Dermis microvascular lymphatic vessel endothelial cell (primary cell): ENCODE data around the gene COL18A1. TPM values are rescaled to one million over a fixed set of nuclear protein-coding genes. Genes with fewer than 3 reads are reported as not detected.

Experiments
- DNase-seq, 2 donors: peaks; one replicate each; pipeline versions ENCODE4 v3.0.0 to v3.0.0-alpha.2; 2010; ENCODE audit warnings: low read depth in 2 of 2
- total RNA-seq: library from RNA; depleted of rRNA; stranded (reverse); fragments of >200 nt; gene quantifications from 2 replicates; pipeline ENCODE4 v1.2.1, GENCODE V29; 2014

Gene COL18A1
- total RNA-seq, 1 donor from 2014 or later = 170 TPM

GRCh38 chr21:45413922-45414321 lies 9.0 kb downstream of the COL18A1 start:
- no peak for DNase-seq

GRCh38 chr21:45414396-45415187 lies 9.6 kb downstream of the COL18A1 start:
- no peak for DNase-seq

DNA sequence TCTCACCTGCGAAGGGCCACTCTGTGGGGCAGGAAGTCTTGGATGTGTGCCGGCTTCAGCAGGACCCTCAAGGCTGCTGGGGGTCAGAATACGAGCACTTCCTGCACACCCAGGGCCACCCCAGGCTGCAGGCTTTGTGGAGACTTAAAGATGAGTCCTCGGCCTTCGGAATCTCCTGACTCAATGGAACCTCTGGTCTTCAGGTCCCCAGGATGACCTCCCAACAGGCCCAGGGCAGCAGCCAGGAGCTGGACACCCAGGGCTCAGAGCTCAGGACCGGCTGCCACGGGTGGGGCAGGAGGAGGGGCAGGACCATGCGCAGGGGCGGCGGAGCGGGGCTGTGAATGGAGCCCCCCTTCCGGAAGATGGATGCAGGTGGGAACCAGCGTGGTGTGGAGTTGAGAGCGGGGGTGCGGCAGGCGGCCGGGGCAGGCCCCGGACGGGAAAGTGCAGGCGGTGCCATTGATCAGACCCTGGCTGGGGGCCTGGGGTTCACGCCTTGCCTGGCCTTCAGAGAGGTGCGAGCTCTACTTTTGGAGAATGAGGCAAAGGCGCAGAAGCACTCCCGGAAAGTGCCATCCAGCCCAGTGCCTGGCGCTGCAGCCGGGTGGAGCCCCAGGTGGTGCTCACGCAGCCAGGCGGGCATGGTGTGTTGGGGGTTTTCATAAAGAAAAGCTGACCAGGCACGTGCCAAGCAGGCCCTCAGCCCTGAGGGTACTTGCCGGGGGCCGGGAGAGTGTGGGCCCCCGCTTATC lies 10.4 kb downstream of the COL18A1 start:
- DNase-seq = no peak

DNA sequence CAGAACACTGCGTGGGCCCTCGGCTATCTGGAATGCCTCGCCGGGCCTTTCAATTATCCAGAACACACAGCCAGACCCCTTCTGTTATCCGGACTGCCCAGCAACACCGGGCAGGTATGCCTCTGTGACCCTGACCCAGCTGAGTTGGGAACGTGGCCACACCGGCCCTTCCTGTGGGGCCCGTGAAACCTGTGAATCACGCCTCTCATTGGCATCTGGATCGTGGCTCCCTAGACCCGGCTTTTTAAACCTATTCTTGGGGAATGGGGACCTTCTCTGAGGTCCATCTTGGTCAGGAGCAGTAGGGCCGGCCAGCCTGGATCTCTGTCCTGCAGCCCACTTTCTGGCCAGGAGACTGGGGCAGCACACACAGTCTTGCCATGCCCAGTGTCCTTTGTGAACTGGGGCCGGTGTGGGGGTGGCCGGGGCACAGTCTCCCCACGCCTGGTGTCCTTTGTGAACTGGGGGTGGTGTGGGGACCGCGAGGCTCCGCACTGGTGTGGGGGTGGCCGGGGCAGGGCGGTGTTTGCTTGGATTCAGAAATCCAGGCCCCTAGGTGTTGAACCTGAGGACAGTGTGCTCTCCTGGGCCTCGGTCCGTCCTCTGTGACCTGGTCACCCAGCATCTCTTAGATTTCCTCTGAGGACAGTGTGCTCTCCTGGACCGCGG lies 11.1 kb downstream of the COL18A1 start:
- no peak for DNase-seq

DNA sequence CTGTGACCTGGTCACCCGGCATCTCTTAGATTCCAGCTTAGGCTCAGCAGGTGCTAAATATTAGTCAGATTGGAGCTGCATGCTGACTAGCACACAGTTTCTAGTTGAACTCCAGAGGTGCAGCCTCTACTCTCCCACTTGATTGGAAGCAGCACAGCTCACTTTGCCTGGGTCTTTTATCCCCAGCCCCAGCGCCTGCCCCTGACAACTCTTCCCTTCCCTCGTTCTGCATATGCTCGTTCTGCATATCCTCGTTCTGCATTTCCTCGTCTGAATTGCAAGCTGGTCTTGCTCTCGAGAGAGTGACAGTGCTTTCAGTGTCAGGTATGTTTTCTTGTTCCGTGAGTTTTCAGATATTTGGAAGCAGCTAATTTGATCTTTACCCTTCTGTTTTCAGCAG lies 11.7 kb downstream of the COL18A1 start:
- DNase-seq = no peak

DNA sequence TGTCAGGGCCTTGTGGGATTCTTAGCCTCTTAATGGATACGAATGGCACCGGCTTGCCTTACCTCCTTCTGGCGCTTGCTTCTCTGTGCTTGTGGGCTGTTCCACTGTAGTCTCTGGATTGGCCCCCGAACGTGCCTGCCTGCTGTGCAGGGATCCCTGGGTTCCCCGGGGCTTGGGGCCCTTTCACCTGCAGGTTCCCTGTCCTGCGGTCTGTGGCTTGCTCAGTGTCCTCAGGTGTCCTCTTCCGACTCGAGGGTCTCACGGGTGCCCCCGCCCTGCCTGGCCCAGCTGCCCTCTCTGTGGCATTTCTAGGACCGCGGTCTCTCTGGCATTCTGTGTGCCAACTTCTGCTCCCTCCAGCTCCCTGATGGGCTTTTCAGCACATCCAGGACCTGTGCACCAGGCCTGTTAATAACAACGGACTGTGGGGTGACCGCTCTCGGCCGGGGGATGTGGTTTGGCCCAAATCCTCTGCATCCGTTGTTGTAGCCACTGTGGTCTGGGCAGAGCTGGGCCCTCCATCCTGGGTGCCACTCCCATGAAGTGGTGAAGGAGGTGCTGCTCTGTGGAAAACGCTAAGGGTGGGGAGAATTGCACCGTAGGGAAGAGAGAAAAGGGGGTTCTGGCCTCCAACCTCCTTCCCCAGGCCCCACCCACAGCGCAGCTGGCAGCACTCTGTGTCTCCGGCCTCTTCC lies 12.4 kb downstream of the COL18A1 start:
- no peak for DNase-seq

GRCh38 chr21:45417951-45418300 lies 13.0 kb downstream of the COL18A1 start:
- DNase-seq = no peak

GRCh38 chr21:45418301-45419071 lies 13.5 kb downstream of the COL18A1 start:
- DNase-seq = no peak

DNA sequence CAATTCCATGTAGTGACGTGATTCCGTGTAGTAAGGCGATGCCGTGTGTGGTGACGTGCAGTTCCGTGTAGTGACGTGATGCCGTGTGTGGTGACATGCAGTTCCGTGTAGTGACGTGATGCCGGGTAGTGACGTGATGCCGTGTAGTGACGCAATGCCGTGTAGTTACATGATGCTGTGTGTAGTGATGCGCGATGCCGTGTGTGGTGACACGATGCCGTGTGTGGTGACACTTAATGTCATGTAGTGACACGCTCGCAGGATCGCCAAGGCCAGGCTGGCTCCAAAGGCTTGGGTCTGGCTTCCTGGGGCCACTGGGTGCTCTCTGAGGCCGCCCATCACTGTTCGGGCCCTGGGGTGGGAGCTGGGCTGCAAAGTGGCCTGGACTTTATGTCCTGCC lies 14.2 kb downstream of the COL18A1 start:
- DNase-seq = no peak

GRCh38 chr21:45420061-45421041 lies 15.4 kb downstream of the COL18A1 start:
- no peak for DNase-seq

GRCh38 chr21:45421071-45421845 lies 16.3 kb downstream of the COL18A1 start:
- DNase-seq = peak in 1 of 2 donors; percentile 28

GRCh38 chr21:45421846-45422775 lies 17.1 kb downstream of the COL18A1 start:
- no peak for DNase-seq

DNA sequence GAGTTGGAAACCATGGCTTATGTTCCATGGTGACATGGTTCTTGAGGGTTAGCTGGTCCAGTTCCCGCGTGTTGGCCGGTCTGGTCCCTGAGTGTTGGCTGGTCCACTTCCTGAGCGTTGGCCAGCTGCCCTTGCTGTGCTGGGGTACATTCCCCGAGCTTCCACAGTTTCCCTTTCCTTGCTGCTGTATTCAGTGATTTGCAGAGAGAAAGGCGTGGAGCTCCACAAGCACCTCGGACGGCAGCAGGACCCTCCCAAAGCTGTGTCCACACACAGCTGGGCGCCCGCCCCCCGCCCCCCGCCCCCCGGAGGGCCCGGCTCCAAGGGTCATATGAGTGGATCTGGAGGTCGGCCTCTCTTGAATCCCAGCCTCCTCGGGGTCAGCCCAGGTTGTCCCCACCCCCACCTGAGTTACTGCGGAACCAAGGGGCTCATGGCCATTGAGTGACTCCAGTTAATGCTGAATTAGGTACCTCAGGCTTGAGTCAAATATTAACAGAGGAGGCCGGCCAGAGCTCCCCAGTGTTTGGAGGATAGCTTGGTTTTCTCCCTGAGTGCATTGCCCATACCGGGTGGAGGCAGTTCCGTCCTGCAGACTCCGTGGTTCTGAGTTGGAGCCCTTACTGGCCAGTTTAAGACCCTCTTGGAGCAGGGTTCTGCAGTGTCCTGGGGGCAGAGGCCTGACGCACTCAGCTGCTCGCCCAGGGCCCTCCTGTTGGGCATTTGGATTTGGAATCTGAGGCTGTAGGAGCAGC lies 18.4 kb downstream of the COL18A1 start:
- DNase-seq = no peak

DNA sequence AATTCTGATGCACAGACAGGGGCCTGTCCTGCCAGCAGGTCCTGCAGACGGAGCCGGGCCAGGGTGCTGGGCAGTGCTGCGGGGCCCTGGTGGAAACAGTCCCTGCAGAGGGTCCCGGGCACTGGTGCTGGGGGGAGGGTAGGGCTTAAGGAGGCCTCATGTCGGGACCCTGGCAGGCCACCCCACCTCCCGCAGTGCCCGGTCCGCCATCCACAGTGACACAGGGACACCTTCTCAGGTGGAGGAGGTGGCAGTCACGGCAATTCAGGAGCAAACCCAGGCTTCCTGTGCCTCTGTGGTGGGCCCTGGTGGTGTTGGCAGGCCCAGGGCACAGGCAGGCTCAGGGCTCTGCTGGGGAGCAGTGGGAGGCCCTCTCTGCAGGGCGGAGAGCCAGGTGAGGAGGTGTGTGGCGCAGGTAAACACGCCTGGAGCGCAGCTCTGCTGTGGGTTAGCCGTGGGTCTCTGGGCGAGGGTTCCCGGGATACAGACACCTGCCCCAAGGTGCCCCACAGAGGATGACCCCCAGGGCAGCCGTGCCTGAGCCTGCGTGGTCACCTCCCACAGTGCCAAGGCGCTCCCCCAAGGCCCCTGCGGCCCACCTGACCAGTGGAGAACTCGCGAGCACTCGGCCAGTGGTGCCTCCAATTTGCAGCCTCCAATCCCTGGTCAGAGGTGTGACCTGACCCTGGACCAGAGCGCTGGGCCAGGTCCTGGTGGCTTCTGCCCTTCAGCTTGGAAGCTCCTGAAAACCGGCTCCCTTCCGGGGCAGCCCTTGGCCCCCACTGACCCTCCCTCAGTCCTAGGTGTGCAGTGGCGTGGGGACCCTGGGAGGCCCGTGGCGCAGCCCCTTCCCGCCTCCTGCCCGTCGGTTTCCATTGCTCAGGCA lies 19.2 kb downstream of the COL18A1 start:
- no peak for DNase-seq

GRCh38 chr21:45424854-45425795 lies 20.2 kb downstream of the COL18A1 start:
- DNase-seq = no peak
